HG03139 (cell line): ENCODE measurements around the gene SEPHS1.
"Not testable (repeated sequence)": the region's sequence is repeated elsewhere in the genome, so short reads cannot be mapped to it uniquely, and the experiment has no call there.

ENCODE experiments used
- ATAC-seq: cut with Tn5 transposase; IDR thresholded peaks from one replicate; pipeline ENCODE4 v1.9.1; 2021; ENCODE audit not compliant: unreplicated experiment

The SEPHS1 gene

DNA sequence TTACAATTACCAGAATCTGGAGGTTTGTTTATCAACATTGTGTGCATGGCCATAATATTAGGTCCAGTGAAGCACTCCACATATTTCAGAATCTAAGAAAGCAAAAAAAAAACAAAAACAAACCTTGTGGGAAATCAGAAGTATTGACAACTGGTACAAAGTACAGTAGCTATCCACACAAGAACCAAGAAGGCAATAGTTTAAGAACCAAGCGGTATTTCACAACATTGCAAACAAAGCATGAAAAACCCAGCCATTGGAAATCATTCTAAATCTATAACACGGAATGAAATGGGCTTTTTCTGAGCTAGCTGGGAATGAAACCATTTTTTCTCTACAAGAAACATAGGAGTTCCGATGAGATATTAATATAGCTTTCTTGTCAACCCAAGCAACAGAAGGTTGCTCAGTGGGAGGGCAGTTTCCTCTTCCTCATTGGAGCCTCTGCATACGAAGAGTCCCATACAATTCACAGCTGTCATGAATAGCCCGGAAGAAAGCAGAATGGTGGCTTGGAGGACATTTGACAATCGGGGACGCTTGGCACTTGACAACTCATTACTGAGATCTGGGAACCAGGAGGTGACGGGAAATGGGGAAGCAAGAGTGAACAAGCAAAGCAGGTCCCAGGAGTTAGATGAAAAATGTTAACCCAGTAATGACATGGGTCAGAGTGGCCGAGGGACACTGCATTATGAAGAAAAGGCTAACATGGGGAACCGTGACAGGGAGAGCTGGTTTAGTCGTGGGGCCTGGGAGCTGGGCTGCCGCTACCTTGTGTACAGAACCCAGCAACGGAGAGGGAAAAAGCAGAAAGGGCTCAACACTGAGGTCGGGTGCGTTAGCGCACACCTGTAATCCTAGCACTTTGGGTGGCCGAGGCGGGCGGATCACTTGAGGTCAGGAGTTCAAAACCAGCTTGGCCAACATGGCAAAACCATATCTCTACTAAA lies 56.0 kb downstream of the SEPHS1 start:
- ATAC-seq, result no peak

- ATAC-seq, result no peak
Measured at GRCh38 chr10:13291061-13291460, 57.0 kb downstream of the SEPHS1 start.

DNA sequence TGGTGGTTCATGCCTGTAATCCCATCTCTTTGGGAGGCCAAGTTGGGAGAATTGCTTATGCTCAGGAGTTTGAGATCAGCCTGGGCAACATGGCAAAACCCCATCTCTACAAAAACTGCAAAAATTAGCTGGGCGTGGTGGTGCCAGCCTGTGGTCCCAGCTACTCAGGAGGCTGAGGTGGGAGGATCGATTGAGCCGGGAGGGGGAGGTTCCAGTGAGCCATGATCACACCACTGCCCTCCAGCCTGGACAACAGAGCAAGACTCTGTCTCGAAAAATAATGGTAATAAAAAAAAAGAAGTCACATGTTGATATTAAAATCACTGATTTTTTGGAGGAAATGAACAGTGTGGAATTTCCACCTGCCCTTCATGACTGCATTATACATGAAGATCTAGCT lies 64.0 kb downstream of the SEPHS1 start:
- ATAC-seq, result no peak

DNA sequence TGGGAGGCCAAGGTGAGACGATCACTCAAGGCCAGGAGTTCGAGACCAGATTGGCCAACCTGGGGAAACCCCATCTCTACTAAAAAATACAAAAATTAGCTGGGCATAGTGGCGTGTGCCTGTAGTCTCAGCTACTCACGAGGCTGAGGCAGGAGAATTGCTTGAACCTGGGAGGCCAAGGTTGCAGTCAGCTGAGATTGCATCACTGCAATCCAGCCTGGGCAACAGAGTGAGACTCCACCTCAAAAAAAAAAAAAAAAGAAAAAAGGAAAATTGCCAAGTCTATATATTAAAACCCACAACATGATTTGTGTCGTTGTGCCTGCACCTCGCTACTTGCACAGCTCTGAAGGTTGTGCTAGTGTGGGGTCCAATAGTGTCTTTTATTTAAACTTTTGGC lies 65.7 kb downstream of the SEPHS1 start:
- not testable (repeated sequence) for ATAC-seq

GRCh38 chr10:13276749-13277365 lies 71.2 kb downstream of the SEPHS1 start:
- ATAC-seq, result no peak

- ATAC-seq, result not testable (repeated sequence)
Measured at GRCh38 chr10:13276146-13276545, 71.9 kb downstream of the SEPHS1 start.

GRCh38 chr10:13272164-13272571 lies 75.9 kb downstream of the SEPHS1 start:
- ATAC-seq, result no peak

- ATAC-seq, result no peak
Measured at GRCh38 chr10:13271552-13272163, 76.4 kb downstream of the SEPHS1 start.

GRCh38 chr10:13270877-13271551 lies 77.1 kb downstream of the SEPHS1 start:
- ATAC-seq, result no peak

DNA sequence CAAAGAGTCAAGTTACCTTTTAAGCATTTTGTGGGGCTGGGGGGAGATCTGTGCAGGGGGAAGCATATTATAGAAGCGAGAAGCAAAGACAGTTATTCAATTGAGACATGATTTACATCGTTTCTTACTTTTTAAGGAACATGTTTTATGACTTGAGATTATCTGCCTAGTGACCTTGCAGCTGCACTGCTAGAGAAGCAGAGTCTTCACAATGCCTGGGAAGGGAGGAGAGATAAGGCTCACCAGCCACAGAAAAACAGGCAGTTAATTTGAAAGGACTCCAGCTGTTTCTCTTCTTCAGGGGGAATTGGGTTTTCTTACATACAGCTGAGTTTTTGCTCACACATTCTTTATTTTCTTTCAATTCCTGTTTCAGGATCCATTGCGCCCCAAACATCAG lies 79.3 kb downstream of the SEPHS1 start:
- ATAC-seq, result no peak

DNA sequence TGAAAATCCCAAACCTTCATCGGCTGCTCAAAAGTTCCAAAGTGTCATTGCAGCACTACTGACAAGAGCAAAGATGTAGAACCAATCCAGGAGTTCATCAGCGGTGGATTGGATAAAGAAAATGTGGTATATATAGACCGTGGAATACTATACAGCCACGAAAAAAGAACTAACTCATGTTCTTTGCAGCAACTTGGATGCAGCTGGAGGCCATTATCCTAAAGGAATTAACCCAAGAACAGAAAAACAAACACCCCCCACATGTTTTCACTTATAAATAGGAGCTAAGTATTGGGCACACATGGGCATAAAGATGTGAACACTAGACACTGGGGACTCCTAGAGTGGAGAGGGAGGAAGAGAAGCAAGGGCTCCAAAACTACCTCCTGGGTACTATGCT lies 79.8 kb downstream of the SEPHS1 start:
- ATAC-seq, result no peak
